ENCODE data around the gene PCBP4. TPM values are rescaled to one million over a fixed set of nuclear protein-coding genes. Genes with fewer than 3 reads are reported as not detected.

Gene PCBP4
- total RNA-seq, 4 donors from 2014 or later = 22.4 to 382 (median 63.6) TPM

DNA sequence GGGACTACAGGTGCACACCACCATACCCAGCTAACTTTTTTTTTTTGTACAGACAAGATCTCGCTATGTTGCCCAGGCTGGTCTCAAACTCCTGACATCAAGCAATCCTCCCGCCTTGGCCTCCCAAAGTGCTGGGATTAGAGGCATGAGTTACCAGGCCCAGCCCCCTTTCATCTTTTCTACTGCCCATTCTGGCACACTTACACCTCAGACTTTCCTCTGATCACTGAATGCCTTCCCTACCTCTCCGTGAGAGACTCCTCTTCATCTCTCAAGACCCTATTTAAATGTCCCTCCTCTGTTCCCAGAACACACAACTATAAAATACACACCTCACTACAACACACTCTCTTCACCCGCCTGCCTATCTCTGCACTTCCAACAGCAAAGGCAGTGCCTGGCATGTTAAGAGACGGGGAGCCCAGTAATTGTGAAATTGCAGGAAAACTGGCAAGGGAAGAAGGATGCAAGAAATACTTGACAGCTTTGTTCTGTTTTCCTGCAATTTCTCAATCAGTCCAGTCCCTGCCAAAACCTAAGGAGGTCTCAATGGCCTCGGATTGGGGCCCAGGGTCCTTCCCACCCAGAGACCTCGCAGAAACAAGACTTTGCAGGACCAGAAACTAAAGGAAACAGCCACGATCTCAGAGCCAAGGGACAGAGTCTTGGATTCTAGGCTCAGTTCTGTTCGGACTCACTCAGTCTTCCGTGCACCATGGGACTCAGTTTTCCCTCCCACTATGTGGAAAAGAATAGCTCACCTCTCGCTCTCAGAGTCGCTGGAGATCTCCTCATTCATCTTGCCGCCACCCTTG is 26.4 kb downstream of the PCBP4 start:
- in situ Hi-C loops (cut with MboI; ENCODE audit: low pct_ligation_motif_present in 1 of 4, low pct_unique_long_range_greater_than_20kb in 1 of 4, low sequenced_read_pairs in 3 of 4) = no loop called here
- TF ChIP-seq POLR2AphosphoS5 (IDR thresholded peaks at IDR 0.05) (no peak), POLR2A (IDR thresholded peaks at IDR 0.05) (no peak), EP300 (IDR thresholded peaks at IDR 0.05; ENCODE audit: low read depth) (no peak)
- TF ChIP-seq, protein P1, sequence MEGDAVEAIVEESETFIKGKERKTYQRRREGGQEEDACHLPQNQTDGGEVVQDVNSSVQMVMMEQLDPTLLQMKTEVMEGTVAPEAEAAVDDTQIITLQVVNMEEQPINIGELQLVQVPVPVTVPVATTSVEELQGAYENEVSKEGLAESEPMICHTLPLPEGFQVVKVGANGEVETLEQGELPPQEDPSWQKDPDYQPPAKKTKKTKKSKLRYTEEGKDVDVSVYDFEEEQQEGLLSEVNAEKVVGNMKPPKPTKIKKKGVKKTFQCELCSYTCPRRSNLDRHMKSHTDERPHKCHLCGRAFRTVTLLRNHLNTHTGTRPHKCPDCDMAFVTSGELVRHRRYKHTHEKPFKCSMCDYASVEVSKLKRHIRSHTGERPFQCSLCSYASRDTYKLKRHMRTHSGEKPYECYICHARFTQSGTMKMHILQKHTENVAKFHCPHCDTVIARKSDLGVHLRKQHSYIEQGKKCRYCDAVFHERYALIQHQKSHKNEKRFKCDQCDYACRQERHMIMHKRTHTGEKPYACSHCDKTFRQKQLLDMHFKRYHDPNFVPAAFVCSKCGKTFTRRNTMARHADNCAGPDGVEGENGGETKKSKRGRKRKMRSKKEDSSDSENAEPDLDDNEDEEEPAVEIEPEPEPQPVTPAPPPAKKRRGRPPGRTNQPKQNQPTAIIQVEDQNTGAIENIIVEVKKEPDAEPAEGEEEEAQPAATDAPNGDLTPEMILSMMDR (IDR thresholded peaks at IDR 0.05) = no peak
- Histone ChIP-seq H3K9me3 (no peaks in the 10 kb centered on the region), H3K36me3 (peaks cover 0 to 8% (median 3%) of the 10 kb centered on the region in 4 donors), H3K4me3 (peak overlapping the region; percentile 67 to 90 (median 80)), H3K27ac (peak overlapping the region; percentile 77 to 89 (median 84)), H3K4me1 (peaks cover 18 to 30% (median 27%) of the 10 kb centered on the region in 4 donors), H3K27me3 (no peaks in the 10 kb centered on the region)
- intact Hi-C loops (cut with DNase I; ENCODE audit: low total_unique reads) = no loop called here
- no peak for DNase-seq
- WGBS, 2 donors (ENCODE audit: low coverage in 1 of 2) = 29 to 67% methylated on average over 5 to 13 of the region's 13 CpGs

DNA sequence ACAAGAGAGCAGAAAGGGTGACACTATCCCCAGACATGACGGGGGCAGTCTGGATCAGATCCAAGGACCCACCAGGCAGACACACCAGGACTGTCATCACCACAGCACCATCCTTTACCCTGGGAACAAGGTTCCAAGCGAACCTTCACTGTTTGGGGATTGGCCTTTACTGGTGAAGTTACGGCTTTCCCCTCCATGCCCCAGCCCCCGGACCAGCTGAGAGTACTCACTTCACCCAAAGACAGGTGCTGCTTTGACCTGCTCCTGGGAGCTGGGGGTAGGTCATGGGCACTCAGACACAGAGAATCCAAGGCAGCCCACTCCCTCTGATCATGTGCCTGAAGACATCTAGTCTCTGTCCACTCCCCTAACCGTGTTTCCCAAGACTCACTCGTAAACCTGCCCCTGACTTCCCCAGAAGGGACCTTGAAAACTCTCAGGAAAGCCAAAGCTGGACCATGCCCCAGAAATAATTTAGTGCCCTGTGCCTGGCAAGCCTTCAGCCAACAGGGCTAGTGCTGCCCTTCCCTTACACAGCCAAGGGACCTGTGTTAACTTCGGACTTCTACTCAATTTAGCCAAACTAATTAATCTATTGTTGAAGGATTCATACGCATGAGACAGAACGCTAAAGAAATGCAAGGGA is 28.4 kb downstream of the PCBP4 start:
- intact Hi-C loops (cut with DNase I; ENCODE audit: low total_unique reads) (no loop called here), in situ Hi-C loops (cut with MboI; ENCODE audit: low pct_ligation_motif_present in 1 of 4, low pct_unique_long_range_greater_than_20kb in 1 of 4, low sequenced_read_pairs in 3 of 4) (no loop called here)
- TF ChIP-seq, protein P1 (IDR thresholded peaks at IDR 0.05) = no peak
- no peak for TF ChIP-seq EP300 (IDR thresholded peaks at IDR 0.05; ENCODE audit: low read depth)
- 88 to 100% methylated on average over 3 to 9 of the region's 9 CpGs for WGBS, 2 donors (ENCODE audit: low coverage in 1 of 2)
- Histone ChIP-seq H3K4me1 (peaks cover 18 to 30% (median 27%) of the 10 kb centered on the region in 4 donors), H3K4me3 (no peak overlapping the region), H3K9me3 (no peaks in the 10 kb centered on the region), H3K36me3 (peaks cover 0 to 23% (median 7%) of the 10 kb centered on the region in 4 donors), H3K27me3 (no peaks in the 10 kb centered on the region), H3K27ac (no peak overlapping the region)
- DNase-seq = no peak

DNA sequence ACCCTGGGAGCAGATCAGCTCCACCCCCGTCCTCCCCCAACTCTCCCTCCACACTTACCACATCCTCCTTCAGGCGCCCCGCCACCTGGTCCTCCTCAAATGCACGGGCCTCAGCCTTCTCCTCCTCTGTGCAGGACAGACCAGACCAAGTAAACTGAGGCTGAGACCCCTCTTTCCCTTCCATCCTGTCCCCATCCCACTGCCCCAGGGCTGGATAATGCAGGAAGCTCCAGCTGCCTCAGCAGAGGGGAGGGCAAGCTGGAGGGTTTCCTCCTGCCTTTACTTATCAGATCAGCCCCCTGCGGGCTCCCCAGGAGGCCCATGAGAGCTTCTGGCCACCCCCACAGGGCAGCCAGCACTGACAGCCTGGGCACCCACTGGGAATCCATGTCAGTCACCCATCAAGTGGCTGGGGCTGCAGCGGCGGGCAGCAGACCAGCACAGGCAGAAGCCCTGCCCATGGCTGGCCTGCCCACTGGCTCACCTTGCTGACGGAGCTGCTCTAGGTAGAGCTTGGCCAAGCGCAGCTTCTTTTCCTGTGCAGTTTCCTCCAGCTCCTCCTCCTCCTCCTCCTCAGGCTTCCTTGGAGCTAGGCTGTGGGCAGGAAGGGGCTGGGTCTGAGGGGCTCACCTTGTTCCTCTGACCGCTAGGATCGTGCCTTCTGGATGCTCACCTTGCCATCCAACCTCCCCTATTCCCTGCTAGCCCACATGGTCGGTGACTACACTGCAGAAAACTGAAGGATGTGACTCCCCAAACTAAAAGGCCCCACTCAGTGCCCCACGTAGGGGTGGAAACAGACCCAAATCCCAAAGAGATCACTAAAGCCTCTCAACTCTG is 29.4 kb downstream of the PCBP4 start:
- no peak overlapping the region for H3K4me3 ChIP-seq
- no peaks in the 10 kb centered on the region for H3K27me3 ChIP-seq
- in situ Hi-C loops (cut with MboI; ENCODE audit: low pct_ligation_motif_present in 1 of 4, low pct_unique_long_range_greater_than_20kb in 1 of 4, low sequenced_read_pairs in 3 of 4) = no loop called here
- peaks cover 0 to 23% (median 7%) of the 10 kb centered on the region in 4 donors for H3K36me3 ChIP-seq
- no peak for TF ChIP-seq POLR2AphosphoS5 (IDR thresholded peaks at IDR 0.05)
- TF ChIP-seq, protein P1 (IDR thresholded peaks at IDR 0.05) = no peak
- no peak for TF ChIP-seq EP300 (IDR thresholded peaks at IDR 0.05; ENCODE audit: low read depth)
- TF ChIP-seq POLR2A (IDR thresholded peaks at IDR 0.05) = no peak
- no peaks in the 10 kb centered on the region for H3K9me3 ChIP-seq
- H3K4me1 ChIP-seq = peaks cover 18 to 23% (median 22%) of the 10 kb centered on the region in 4 donors
- intact Hi-C loops (cut with DNase I; ENCODE audit: low total_unique reads) = no loop called here
- DNase-seq = no peak
- WGBS, 2 donors (ENCODE audit: low coverage in 1 of 2) = 90 to 93% methylated on average over 4 to 13 of the region's 13 CpGs
- H3K27ac ChIP-seq = no peak overlapping the region

DNA sequence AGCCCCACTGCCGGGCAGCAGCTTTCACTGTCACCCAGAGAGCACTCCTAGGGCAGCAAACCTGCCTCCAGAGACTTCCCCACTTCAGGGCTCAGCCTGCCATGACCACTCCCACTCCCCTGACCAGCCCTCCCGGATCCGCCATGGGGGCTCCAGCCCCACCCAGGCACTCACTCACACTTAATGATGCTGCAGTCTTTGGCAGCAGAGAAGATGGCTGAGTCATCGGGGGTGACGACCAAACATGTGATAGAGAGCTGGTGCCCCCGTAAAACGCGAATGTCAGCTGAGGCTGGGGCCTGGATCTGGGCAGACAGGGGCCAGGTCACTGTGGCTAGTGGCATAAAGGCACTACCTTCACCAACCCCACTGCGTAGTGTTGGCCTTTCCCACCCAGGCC is 30.2 kb downstream of the PCBP4 start:
- Histone ChIP-seq H3K27me3 (no peaks in the 10 kb centered on the region), H3K36me3 (peaks cover 0 to 23% (median 7%) of the 10 kb centered on the region in 4 donors), H3K4me1 (peaks cover 12 to 18% (median 15%) of the 10 kb centered on the region in 4 donors), H3K4me3 (no peak overlapping the region), H3K27ac (no peak overlapping the region), H3K9me3 (no peaks in the 10 kb centered on the region)
- DNase-seq = no peak
- in situ Hi-C loops (cut with MboI; ENCODE audit: low pct_ligation_motif_present in 1 of 4, low pct_unique_long_range_greater_than_20kb in 1 of 4, low sequenced_read_pairs in 3 of 4) = no loop called here
- TF ChIP-seq, protein P1 (IDR thresholded peaks at IDR 0.05) = no peak
- TF ChIP-seq POLR2AphosphoS5 (IDR thresholded peaks at IDR 0.05) = no peak
- no peak for TF ChIP-seq POLR2A (IDR thresholded peaks at IDR 0.05)
- TF ChIP-seq EP300 (IDR thresholded peaks at IDR 0.05; ENCODE audit: low read depth) = no peak
- intact Hi-C loops (cut with DNase I; ENCODE audit: low total_unique reads) = no loop called here
- WGBS, 2 donors (ENCODE audit: low coverage in 1 of 2) = 94% methylated on average over 9 of the region's 9 CpGs; no CpG with 5 or more reads in 1 of the 2 donors

All from transverse colon (tissue), 4 donors.